Endometrial microvascular endothelial cells (primary cell): Measurements from ENCODE around the gene SIRT5. TPM values are rescaled to one million over a fixed set of nuclear protein-coding genes. Genes with fewer than 3 reads are reported as not detected.

Source experiments
- in situ Hi-C: cut with HindIII; loops from 2 replicates; pipeline ENCODE4 v1.10.0; 2017; ENCODE audit warnings: low sequenced_read_pairs, low pct_unique_long_range_greater_than_20kb; ENCODE audit errors: inconsistent ontology term
- total RNA-seq: library from RNA; depleted of rRNA; stranded (reverse); fragments of >200 nt; gene quantifications from one replicate; pipeline ENCODE4 v1.2.3, GENCODE V29; 2015; ENCODE audit errors: inconsistent ontology term

Gene SIRT5
- total RNA-seq, result 7.0 TPM

- in situ Hi-C loops, result no loop called here
Observed at GRCh38 chr6:13574571-13575376, at the start of gene SIRT5. SIRT5 (plus strand) TSS chr6:13574601; CDS start chr6:13584111, 9,510 bp downstream.

GRCh38 chr6:13524801-13525508 lies 49.4 kb upstream of the SIRT5 start:
- in situ Hi-C loops, result no loop called here

DNA sequence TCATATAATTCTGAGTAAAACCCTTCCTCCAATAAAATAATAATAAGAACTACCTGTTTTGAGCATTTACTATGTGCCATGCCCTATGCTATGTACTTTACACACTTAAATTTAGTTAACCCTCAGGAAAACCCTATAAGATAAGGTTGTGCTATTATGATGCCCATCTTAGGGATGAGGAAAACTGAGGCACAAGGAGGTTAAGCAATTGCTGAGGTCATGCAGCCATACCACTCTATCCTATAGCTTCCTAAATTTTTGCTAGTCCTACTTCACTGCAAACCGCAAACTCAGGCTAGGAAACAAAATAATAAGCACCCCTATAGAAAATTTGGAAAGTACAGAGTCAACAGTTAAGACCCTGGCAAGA lies 48.1 kb upstream of the SIRT5 start:
- in situ Hi-C loops, result no loop called here

DNA sequence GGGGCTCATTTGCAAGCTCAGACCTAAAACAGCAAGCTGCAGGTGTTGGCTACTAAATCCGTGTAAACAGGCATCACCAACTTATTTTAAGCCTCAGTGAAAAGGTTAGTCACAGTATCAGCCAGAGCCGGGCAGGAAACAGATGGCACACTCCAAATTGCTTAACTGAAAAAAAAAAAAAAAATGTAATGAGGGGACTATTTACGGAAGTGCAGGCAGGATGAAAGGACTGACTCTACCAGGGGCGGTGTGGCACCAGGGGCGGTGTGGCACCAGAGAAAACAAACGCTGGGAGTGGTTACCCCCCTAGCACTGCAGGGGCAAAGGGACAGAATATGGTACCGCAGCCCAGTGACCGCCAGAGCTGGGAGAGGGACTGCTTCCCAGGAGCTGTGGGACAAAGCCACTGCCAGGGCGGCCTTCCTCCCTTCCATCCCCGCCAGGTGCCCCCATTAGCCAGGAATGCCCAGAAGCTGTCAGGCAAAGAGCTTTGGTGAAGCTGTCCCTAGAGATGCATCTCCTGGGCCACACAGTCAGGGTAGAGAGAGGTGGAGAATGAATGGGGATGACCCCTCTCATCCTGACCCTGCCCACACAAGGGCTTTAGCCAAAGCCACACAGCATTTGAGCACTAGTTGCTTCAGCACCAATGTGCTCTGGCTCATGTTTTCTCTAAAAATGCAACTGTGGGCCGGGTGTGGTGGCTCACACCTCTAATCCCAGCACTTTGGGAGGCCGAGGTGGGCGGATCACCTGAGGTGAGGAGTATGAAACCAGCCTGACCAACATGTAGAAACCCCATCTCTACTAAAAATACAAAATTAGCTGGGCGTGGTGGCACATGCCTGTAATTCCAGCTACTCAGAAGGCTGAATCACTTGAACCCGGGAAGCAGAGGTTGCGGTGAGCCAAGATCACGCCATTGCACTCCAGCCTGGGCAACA lies 47.4 kb upstream of the SIRT5 start:
- in situ Hi-C loops, result no loop called here

DNA sequence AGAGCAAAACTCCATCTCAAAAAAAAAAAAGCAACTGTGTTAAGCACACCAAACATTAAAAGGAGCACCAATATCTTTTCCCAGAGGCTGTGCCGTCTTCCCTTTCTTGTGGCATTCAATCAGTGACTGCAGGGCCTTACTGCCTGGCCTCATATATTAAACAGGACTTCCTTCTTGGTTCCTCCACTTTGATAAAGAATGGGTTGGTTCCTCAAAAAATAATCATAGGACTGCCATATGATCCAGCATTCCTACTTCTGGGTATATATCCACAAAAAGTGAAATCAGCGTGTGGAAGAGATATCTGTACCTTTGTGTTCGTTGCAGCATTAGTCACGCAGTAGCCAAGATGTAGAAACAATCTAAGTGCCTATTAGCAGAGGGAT lies 46.7 kb upstream of the SIRT5 start:
- in situ Hi-C loops, result no loop called here

GRCh38 chr6:13528232-13528631 lies 46.2 kb upstream of the SIRT5 start:
- in situ Hi-C loops, result no loop called here

DNA sequence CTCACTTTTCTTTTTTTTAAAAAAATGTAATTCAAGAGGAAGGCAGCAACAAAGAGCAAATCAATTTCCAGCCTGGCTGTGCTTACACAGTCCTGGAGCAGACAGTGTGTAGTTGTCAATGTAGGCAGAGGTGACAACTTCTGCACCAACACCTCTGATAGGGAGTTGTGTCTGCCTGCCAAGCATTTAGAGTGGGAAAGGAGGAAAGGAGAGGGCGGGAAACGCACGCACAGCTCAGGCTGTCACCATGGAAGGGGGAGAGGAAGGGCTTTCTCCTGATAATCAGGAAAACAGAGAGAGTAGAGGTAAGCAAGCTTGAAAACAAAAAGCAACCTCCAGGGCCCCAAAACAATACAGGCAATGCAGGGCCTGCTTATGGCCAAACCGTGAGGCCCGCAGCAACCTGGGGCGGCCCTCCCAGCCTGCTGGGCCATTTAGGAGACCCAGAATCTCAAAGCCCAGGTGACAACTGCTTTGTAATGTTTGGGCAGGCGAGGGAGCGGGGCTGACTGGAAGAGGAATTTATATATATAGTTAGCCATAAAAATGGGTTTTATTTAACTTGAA lies 45.5 kb upstream of the SIRT5 start:
- in situ Hi-C loops, result no loop called here

- in situ Hi-C loops, result no loop called here
Observed at GRCh38 chr6:13531956-13532355, 42.4 kb upstream of the SIRT5 start.

GRCh38 chr6:13534536-13534935 lies 39.9 kb upstream of the SIRT5 start:
- in situ Hi-C loops, result no loop called here

DNA sequence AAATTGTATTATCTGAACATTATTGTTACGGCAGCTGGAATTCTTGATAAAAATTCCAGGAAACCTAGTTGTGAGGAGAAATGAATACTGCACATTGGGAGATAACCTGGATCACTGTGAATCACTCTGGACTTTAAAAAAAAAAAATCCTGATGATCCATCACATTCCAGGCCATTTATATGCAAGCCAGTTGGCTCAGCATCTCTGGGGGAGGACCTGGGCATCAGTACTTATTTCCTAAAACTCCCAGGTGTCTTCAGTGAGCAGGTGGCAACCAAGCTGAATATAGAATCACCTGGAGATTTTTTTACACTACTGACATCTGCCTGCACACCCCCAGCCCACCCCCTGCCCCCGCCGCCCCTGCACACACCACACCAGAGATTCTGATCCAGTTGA lies 39.1 kb upstream of the SIRT5 start:
- in situ Hi-C loops, result no loop called here

DNA sequence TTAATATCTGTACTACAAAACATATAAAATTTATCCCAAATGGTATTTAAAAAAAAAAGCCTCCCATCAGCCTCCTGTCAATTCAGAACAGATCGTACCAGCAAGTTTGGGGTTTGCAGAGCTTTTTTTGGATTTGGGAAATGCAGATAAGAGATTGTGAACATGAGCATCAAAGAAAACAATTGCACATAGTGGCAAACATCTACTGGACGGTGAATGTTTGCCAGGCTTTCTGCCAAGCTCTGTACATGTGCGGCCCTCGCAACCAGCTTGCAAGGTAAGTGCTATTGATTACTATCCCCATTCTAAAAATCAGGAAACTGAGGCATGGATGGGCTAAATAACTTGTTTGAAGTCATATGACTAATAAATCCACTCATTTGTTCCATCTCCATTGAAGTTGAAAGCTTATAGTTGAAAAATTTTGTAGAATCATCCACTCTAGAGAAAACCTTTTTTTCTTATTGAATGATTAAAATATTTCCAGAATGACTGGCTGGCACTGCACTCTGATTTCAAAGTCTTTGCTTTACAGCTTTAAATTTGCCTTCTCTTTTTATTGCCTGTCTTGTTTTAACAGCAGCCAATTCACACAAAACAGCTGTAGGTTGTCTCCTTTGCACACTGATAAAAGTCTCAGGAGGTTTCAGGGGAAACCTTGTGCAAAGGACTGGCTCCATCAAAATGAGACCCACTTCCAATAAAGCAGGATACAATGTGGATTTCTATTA lies 37.4 kb upstream of the SIRT5 start:
- in situ Hi-C loops, result no loop called here

DNA sequence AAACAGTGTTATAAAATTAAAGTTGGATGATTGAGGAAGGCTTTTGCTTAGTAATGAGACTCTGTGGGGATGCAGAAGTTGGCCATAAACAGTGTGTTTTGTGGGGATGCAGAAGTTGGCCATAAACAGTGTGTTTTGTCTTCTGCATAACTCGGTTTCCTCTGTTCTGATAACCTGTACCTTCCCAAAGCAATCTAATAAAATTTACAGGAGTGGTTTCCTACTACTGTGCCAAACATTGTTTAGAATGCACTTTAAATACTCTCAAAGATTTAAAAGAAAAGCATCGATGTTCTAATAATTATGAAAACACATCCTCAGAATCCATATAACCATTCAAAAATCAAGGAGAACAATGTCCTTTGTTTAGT lies 36.9 kb upstream of the SIRT5 start:
- in situ Hi-C loops, result no loop called here

GRCh38 chr6:13538084-13538483 lies 36.3 kb upstream of the SIRT5 start:
- in situ Hi-C loops, result no loop called here

DNA sequence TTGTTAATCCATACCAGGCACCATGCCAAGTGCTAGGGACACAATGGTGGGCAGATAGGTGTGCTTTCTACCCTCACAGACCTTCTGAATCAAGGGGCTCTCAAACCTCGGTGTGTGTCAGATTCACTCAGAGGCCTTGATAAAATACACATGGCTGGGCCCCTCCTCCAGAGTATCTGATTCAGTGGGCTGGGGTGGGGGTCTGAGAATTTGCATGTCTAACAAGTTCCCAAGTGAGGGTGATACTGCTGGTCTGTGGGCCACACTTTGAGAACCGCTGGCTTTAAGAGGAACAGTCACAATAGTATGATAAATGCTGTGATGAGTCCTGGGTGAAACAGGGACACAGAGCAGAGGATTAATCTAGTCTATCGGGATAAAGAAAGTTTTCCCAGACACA lies 35.8 kb upstream of the SIRT5 start:
- in situ Hi-C loops, result no loop called here

- in situ Hi-C loops, result no loop called here
Observed at GRCh38 chr6:13539572-13539971, 34.8 kb upstream of the SIRT5 start.

DNA sequence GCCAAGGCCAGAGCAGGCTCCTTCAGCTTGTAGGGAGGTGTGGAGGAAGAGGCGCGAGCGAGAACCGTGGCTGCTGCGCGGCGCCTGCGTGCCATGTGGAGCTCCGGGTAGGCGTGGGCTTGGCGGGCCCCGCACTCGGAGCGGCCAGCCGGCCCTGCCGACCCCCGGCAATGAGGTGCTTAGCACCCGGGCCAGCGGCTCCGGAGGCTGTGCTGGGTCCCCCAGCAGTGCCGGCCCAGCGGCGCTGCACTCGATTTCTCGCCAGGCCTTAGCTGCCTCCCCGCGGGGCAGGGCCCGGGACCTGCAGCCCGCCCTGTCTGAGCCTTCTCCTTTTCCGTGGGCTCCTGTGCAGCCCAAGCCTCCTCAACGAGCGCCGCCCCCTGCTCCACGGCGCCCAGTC lies 32.9 kb upstream of the SIRT5 start:
- in situ Hi-C loops, result no loop called here

DNA sequence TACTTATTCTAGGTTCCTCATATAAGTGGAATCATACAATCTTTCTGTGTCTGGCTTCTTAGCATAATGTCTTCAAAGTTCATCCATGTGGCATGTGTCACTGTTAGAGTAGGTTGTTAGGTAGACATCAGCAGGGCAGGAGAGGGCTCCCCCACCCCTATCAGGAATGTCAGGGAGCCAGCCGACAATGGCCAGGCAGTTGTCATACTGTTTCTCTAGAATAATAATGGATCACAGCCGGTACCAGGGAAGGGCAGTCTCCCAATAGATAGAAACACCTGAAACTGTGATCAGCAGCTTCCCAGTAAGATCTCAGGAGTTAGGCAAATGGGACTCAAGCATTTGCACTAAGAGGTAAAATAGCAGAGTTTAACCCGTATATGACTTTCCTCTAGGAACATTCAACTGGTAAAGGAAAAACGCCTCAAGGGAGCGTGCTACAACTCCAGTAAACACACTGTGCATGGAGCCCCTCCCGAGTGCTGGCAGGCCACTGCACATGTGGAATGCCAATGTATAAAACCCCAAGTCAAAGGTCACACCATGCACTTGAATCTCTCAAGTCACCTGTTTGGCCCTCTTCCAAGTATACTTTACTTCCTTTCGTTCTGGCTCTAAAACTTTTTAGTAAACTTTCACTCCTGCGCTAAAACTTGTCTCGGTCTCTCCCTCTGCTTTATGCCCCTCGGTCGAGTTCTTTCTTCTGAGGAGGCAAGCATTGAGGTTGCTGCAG lies 29.8 kb upstream of the SIRT5 start:
- in situ Hi-C loops, result no loop called here

DNA sequence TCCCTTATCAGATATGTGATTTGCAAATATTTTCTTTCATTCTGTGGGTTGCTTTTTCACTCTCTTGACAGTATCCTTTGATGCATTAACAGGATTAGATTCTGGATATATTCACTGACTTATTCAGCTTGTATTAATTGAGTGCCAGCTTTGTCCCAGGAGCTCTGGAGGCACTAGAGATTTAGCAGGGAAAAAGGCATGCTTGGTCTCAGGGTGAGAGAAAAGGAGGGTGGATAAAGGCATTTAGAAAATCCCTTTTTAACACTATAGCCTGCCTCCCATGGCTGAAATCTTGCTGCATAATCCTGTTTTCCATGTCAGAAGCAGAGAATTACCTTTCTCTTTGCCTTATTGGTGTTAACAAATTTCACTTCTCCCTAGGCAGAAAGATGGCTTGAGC lies 28.5 kb upstream of the SIRT5 start:
- in situ Hi-C loops, result no loop called here
